NCI-H226 (cell line): Measurements from ENCODE around the gene ARAP2.
"Not testable (repeated sequence)": the region's sequence is repeated elsewhere in the genome, so short reads cannot be mapped to it uniquely, and the experiment has no call there.

Experiments
- DNase-seq: peaks from one replicate; pipeline ENCODE4 v3.0.0-alpha.2; 2015

ARAP2 gene

GRCh38 chr4:36213977-36214376 lies 30.3 kb downstream of the ARAP2 start:
- DNase-seq, result no peak

- DNase-seq, result no peak
Measured at GRCh38 chr4:36211084-36211483, 33.2 kb downstream of the ARAP2 start.

- DNase-seq, result no peak
Measured at GRCh38 chr4:36209941-36210649, 34.2 kb downstream of the ARAP2 start.

- DNase-seq, result no peak
Measured at GRCh38 chr4:36208893-36209473, 35.3 kb downstream of the ARAP2 start.

- no peak for DNase-seq
Measured at GRCh38 chr4:36207831-36208520, 36.3 kb downstream of the ARAP2 start.

GRCh38 chr4:36207367-36207766 lies 36.9 kb downstream of the ARAP2 start:
- DNase-seq, result no peak

- no peak for DNase-seq
Measured at GRCh38 chr4:36206603-36207311, 37.6 kb downstream of the ARAP2 start.

GRCh38 chr4:36206012-36206411 lies 38.3 kb downstream of the ARAP2 start:
- DNase-seq, result no peak

- no peak for DNase-seq
Measured at GRCh38 chr4:36198861-36199260, 45.5 kb downstream of the ARAP2 start.

GRCh38 chr4:36198068-36198808 lies 46.1 kb downstream of the ARAP2 start:
- no peak for DNase-seq

- no peak for DNase-seq
Measured at GRCh38 chr4:36197501-36197900, 46.8 kb downstream of the ARAP2 start.

GRCh38 chr4:36196145-36196913 lies 48.0 kb downstream of the ARAP2 start:
- no peak for DNase-seq

- no peak for DNase-seq
Measured at GRCh38 chr4:36192922-36193321, 51.4 kb downstream of the ARAP2 start.

- DNase-seq, result no peak
Measured at GRCh38 chr4:36189511-36190226, 54.6 kb downstream of the ARAP2 start.

GRCh38 chr4:36187723-36188333 lies 56.5 kb downstream of the ARAP2 start:
- no peak for DNase-seq

- no peak for DNase-seq
Measured at GRCh38 chr4:36183665-36184393, 60.5 kb downstream of the ARAP2 start.

GRCh38 chr4:36183232-36183631 lies 61.1 kb downstream of the ARAP2 start:
- no peak for DNase-seq

- not testable (repeated sequence) for DNase-seq
Measured at GRCh38 chr4:36182315-36182714, 62.0 kb downstream of the ARAP2 start.

- no peak for DNase-seq
Measured at GRCh38 chr4:36180206-36180605, 64.1 kb downstream of the ARAP2 start.

GRCh38 chr4:36178484-36178883 lies 65.8 kb downstream of the ARAP2 start:
- no peak for DNase-seq
